GM12878 (cell line): ENCODE results near the gene LRRN4CL. TPM values are rescaled to one million over a fixed set of nuclear protein-coding genes. Genes with fewer than 3 reads are reported as not detected.

ENCODE experiments used
- polyA plus RNA-seq, 11 experiments: library from polyadenylated mRNA; depleted of rRNA in 4 of 11; unstranded in 6 of 11; stranded (reverse) in 5 of 11; fragments of >200 nt; fragmentation: Nextera tagmentation in 4 of 11; fragmentation: Illumina TruSeq in 1 of 11; extraction: Ambion mirVana in 4 of 11; extraction: Trizol in 1 of 11; gene quantifications; 1 replicate in 1 of 11; 2 replicates in 10 of 11; pipeline versions ENCODE4 v1.2.1 to v1.2.3, GENCODE V29; 2011 to 2016; ENCODE audit warnings: inconsistent platforms in 2 of 11, missing spikeins in 2 of 11, low read depth in 1 of 11
- total RNA-seq, 4 experiments: library from RNA; depleted of rRNA in 3 of 4; stranded (reverse); fragments of >200 nt in 3 of 4; fragmentation: Illumina TruSeq in 1 of 4; extraction: Trizol in 1 of 4; gene quantifications; 2 replicates each; pipeline versions ENCODE4 v1.2.1 to v1.2.3, GENCODE V29; 2013 to 2021
- TF ChIP-seq, protein P1 (sequence below): fragments of 450-650 bp; IDR thresholded peaks from 2 replicates; pipeline ENCODE4 v1.6.1; 2017; ENCODE audit warnings: borderline replicate concordance
- TF ChIP-seq, protein P2 (sequence below): fragments of 450-650 bp; IDR thresholded peaks from 2 replicates; pipeline ENCODE4 v1.6.1; 2017; ENCODE audit warnings: mild to moderate bottlenecking, moderate library complexity

Gene LRRN4CL
- total and polyA plus RNA-seq, 10 of the 15 experiments (the other 5 are each of a cell fraction or from before 2014, with no cell fraction given), result 0.01 to 0.06 TPM; not detected in 8

DNA sequence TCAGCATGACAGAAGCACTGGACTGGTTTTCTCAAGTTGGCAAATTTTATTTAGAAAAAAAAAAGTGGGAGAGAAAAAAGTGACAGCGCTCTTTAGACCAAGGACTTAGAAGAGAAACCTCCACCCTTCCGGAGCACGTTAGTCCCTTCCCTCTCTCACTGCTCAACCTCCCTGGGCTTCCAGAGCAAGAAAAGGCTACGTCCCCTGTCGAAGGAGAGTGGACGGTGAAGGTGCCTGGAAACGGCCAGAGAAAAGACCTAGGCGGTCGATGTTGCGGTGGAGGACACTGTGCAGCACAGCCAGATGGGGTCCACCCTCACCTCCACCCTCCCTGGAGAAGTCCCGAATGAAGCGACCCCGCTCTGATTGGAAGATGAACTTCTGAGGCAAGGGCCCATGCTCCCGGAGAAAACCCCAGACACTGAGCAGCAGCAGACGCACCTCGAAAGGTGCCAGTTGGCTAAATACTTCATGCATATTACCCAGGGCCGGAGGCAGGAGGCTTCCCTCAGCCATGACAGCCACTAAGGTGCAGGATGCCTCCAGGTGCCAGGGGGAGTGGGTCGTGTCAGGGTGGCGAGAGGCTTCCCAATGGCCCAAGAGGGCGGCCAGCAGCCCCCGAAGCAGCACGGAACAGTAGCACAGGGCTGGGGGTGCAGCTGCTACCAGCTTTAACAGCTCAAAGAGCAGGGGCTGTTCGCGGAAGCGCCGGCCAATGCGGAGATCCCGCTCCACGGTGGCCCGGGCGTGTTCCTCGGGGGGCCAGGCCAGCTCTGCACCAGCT is 42.3 kb downstream of the LRRN4CL start (continued):
- TF ChIP-seq, protein P1, sequence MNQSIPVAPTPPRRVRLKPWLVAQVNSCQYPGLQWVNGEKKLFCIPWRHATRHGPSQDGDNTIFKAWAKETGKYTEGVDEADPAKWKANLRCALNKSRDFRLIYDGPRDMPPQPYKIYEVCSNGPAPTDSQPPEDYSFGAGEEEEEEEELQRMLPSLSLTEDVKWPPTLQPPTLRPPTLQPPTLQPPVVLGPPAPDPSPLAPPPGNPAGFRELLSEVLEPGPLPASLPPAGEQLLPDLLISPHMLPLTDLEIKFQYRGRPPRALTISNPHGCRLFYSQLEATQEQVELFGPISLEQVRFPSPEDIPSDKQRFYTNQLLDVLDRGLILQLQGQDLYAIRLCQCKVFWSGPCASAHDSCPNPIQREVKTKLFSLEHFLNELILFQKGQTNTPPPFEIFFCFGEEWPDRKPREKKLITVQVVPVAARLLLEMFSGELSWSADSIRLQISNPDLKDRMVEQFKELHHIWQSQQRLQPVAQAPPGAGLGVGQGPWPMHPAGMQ, result no peak
- TF ChIP-seq, protein P2, sequence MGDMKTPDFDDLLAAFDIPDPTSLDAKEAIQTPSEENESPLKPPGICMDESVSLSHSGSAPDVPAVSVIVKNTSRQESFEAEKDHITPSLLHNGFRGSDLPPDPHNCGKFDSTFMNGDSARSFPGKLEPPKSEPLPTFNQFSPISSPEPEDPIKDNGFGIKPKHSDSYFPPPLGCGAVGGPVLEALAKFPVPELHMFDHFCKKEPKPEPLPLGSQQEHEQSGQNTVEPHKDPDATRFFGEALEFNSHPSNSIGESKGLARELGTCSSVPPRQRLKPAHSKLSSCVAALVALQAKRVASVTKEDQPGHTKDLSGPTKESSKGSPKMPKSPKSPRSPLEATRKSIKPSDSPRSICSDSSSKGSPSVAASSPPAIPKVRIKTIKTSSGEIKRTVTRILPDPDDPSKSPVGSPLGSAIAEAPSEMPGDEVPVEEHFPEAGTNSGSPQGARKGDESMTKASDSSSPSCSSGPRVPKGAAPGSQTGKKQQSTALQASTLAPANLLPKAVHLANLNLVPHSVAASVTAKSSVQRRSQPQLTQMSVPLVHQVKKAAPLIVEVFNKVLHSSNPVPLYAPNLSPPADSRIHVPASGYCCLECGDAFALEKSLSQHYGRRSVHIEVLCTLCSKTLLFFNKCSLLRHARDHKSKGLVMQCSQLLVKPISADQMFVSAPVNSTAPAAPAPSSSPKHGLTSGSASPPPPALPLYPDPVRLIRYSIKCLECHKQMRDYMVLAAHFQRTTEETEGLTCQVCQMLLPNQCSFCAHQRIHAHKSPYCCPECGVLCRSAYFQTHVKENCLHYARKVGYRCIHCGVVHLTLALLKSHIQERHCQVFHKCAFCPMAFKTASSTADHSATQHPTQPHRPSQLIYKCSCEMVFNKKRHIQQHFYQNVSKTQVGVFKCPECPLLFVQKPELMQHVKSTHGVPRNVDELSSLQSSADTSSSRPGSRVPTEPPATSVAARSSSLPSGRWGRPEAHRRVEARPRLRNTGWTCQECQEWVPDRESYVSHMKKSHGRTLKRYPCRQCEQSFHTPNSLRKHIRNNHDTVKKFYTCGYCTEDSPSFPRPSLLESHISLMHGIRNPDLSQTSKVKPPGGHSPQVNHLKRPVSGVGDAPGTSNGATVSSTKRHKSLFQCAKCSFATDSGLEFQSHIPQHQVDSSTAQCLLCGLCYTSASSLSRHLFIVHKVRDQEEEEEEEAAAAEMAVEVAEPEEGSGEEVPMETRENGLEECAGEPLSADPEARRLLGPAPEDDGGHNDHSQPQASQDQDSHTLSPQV, result no peak
- TF ChIP-seq, all 136 proteins: peak for 2
